ENCODE measurements around the gene PRR9. TPM values are rescaled to one million over a fixed set of nuclear protein-coding genes. Genes with fewer than 3 reads are reported as not detected.

The PRR9 gene
- total RNA-seq, 1 experiment from 2014 or later, result not detected

DNA sequence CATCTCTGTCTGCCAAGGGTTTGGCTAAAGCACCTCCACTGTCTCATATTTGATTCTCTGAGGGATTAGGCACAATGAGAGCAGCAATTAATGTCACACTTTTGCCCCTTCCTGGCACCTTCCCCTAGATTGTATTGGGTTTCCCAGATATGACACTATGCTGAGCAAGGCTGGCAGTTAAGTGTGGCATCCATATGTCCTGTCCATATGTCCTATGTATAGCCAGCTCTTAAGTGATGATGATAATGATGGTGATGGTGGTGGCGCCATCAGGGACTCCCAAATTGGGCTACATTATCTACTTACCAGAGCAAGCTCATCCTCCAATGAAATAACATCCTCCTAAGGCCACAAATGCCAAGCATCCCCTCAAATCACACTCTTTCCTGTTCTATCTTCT is 28.6 kb downstream of the PRR9 start:
- Histone ChIP-seq H3K4me3 (ENCODE audit: low read depth in 2 of 2, low read length in 2 of 2) (no peak overlapping the region), H3K4me1 (ENCODE audit: control insufficient read depth, insufficient read depth, low read length) (no peaks in the 10 kb centered on the region), H3K9me3 (ENCODE audit: control insufficient read depth, insufficient read depth, low read depth, low read length) (no peaks in the 10 kb centered on the region), H3K27ac (ENCODE audit: low read length) (no peak overlapping the region), H3K27me3 (ENCODE audit: control insufficient read depth, insufficient read depth, low read length) (peaks cover 6% of the 10 kb centered on the region; the same call in 1 of the 2 replicates), H3K36me3 (ENCODE audit: control insufficient read depth, insufficient read depth, low read length) (no peaks in the 10 kb centered on the region)
- TF ChIP-seq POLR2AphosphoS5 (IDR thresholded peaks at IDR 0.05; ENCODE audit: low read depth, low read length), result no peak
- TF ChIP-seq, protein P1, sequence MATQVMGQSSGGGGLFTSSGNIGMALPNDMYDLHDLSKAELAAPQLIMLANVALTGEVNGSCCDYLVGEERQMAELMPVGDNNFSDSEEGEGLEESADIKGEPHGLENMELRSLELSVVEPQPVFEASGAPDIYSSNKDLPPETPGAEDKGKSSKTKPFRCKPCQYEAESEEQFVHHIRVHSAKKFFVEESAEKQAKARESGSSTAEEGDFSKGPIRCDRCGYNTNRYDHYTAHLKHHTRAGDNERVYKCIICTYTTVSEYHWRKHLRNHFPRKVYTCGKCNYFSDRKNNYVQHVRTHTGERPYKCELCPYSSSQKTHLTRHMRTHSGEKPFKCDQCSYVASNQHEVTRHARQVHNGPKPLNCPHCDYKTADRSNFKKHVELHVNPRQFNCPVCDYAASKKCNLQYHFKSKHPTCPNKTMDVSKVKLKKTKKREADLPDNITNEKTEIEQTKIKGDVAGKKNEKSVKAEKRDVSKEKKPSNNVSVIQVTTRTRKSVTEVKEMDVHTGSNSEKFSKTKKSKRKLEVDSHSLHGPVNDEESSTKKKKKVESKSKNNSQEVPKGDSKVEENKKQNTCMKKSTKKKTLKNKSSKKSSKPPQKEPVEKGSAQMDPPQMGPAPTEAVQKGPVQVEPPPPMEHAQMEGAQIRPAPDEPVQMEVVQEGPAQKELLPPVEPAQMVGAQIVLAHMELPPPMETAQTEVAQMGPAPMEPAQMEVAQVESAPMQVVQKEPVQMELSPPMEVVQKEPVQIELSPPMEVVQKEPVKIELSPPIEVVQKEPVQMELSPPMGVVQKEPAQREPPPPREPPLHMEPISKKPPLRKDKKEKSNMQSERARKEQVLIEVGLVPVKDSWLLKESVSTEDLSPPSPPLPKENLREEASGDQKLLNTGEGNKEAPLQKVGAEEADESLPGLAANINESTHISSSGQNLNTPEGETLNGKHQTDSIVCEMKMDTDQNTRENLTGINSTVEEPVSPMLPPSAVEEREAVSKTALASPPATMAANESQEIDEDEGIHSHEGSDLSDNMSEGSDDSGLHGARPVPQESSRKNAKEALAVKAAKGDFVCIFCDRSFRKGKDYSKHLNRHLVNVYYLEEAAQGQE (IDR thresholded peaks at IDR 0.05; ENCODE audit: insufficient read depth in 1 of 2, low read depth in 2 of 2, low read length in 1 of 2), result no peak
- TF ChIP-seq SIN3A (IDR thresholded peaks at IDR 0.05; ENCODE audit: borderline replicate concordance, insufficient read depth, low read depth, low read length), result no peak
- TF ChIP-seq, protein P2, sequence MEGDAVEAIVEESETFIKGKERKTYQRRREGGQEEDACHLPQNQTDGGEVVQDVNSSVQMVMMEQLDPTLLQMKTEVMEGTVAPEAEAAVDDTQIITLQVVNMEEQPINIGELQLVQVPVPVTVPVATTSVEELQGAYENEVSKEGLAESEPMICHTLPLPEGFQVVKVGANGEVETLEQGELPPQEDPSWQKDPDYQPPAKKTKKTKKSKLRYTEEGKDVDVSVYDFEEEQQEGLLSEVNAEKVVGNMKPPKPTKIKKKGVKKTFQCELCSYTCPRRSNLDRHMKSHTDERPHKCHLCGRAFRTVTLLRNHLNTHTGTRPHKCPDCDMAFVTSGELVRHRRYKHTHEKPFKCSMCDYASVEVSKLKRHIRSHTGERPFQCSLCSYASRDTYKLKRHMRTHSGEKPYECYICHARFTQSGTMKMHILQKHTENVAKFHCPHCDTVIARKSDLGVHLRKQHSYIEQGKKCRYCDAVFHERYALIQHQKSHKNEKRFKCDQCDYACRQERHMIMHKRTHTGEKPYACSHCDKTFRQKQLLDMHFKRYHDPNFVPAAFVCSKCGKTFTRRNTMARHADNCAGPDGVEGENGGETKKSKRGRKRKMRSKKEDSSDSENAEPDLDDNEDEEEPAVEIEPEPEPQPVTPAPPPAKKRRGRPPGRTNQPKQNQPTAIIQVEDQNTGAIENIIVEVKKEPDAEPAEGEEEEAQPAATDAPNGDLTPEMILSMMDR (IDR thresholded peaks at IDR 0.05), result no peak
- no peak for TF ChIP-seq TCF7L2 (IDR thresholded peaks at IDR 0.05; ENCODE audit: low read depth, low read length)
- POLR2A ChIA-PET, result no interaction called here
- no TSS peak for BruUV-seq (replicated peaks)
- intact Hi-C loops (cut with micrococcal nuclease; ENCODE audit: unreplicated experiment) (no loop called here), in situ Hi-C loops (cut with HindIII; ENCODE audit: low pct_unique_long_range_greater_than_20kb, low sequenced_read_pairs) (no loop called here)
- ATAC-seq, result no peak
- CTCF ChIA-PET, result no interaction called here
- DNase-seq (ENCODE audit: low read depth, low spot score), result no peak

DNA sequence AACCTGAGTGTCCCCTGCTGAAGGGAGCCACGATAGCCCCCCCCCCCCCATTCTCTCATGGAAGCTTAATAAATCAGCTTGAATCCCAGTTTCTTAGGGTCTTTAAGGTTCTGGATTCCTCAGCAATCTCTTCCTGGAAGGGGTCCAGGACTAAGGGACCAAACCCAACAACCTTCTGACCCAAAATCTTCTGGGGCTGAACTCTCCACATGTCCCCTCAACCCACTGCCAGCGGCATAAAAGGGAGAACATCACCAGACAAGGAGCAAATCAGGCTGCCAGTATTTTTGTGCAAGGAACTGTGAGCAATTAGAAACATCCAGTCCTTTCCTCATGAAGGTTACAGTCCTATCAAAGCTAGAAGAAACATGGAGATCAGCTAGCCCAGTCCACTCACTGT is 29.4 kb downstream of the PRR9 start:
- H3K27ac ChIP-seq (ENCODE audit: low read length), result no peak overlapping the region
- CTCF ChIA-PET, result no interaction called here
- BruUV-seq (replicated peaks), result no TSS peak

More for the DNA sequence above, 29.4 kb downstream of the PRR9 start:
- H3K27me3 ChIP-seq (ENCODE audit: control insufficient read depth, insufficient read depth, low read length), result peaks cover 6% of the 10 kb centered on the region; the same call in 1 of the 2 replicates
- TF ChIP-seq, protein P2 (IDR thresholded peaks at IDR 0.05), result no peak
- no peak for TF ChIP-seq TCF7L2 (IDR thresholded peaks at IDR 0.05; ENCODE audit: low read depth, low read length)
- TF ChIP-seq SIN3A (IDR thresholded peaks at IDR 0.05; ENCODE audit: borderline replicate concordance, insufficient read depth, low read depth, low read length), result no peak
- TF ChIP-seq, protein P1 (IDR thresholded peaks at IDR 0.05; ENCODE audit: insufficient read depth in 1 of 2, low read depth in 2 of 2, low read length in 1 of 2), result no peak
- TF ChIP-seq POLR2AphosphoS5 (IDR thresholded peaks at IDR 0.05; ENCODE audit: low read depth, low read length), result no peak
- H3K4me3 ChIP-seq (ENCODE audit: low read depth in 2 of 2, low read length in 2 of 2), result no peak overlapping the region
- H3K4me1 ChIP-seq (ENCODE audit: control insufficient read depth, insufficient read depth, low read length), result no peaks in the 10 kb centered on the region
- POLR2A ChIA-PET, result interaction anchor here (0.5 kb wide), 1 partner anchor 17 kb away, joined by 4 read pairs; no protein-coding TSS in a partner anchor
- intact Hi-C loops (cut with micrococcal nuclease; ENCODE audit: unreplicated experiment), result no loop called here
- in situ Hi-C loops (cut with HindIII; ENCODE audit: low pct_unique_long_range_greater_than_20kb, low sequenced_read_pairs), result no loop called here
- no peak for ATAC-seq
- no peak for DNase-seq (ENCODE audit: low read depth, low spot score)
- H3K9me3 ChIP-seq (ENCODE audit: control insufficient read depth, insufficient read depth, low read depth, low read length), result no peaks in the 10 kb centered on the region
- no peaks in the 10 kb centered on the region for H3K36me3 ChIP-seq (ENCODE audit: control insufficient read depth, insufficient read depth, low read length)
